ENCODE results near the gene AQP2.

Gene AQP2

DNA sequence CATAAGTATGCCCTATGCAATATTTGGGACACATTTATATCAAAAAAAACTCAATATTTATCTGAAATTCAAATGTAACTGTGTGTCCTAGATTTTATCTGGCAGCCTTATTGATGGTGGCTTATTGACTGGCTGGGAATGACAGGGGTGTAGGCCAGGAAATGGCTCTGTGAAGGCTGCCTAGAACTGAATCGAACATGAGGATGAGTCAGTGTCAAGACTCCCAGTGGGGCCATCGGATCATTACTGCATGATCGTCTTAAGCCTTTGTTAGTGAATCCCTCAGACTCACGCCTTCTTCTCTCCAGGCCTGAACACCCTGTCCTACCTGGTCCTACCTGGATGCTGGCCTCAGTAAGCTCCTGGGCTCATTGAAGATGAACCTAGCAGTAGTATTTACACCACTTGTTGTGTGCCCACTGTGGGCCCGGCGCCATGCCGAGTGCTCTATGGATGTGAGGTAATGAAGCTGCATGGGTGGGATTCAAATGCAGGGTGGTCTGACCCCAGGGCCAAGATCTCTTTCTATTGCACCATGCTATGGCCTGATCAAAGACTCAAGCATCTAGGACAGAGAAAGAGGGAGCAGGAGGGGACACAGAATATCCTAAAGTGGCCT, 25.8 kb upstream of the AQP2 start:
- Histone ChIP-seq H4K12ac (ENCODE audit: low read depth, low read length) (no peak overlapping the region), H3K27ac (ENCODE audit: low read depth, low read length) (no peak overlapping the region), H2BK5ac (ENCODE audit: low read depth, low read length, poor library complexity) (no peak overlapping the region), H3K14ac (ENCODE audit: low read length) (no peak overlapping the region), H3K36me3 (ENCODE audit: control insufficient read depth in 1 of 2, insufficient read depth in 2 of 2, low read length in 2 of 2) (no peaks in the 10 kb centered on the region), H3K4me1 (ENCODE audit: control insufficient read depth in 1 of 2, insufficient read depth in 2 of 2, low read length in 2 of 2) (no peaks in the 10 kb centered on the region), H3K4ac (ENCODE audit: low read depth, low read length) (no peak overlapping the region), H3K79me2 (ENCODE audit: control insufficient read depth, insufficient read depth, low read length, poor library complexity) (no peaks in the 10 kb centered on the region), H3K18ac (ENCODE audit: low read length) (no peak overlapping the region), H2BK12ac (ENCODE audit: low read length) (no peak overlapping the region), H3K4me2 (ENCODE audit: low read length) (no peak overlapping the region), H3K79me1 (ENCODE audit: low read length) (no peaks in the 10 kb centered on the region), H4K91ac (ENCODE audit: low read depth, low read length) (no peak overlapping the region), H3K27me3 (ENCODE audit: insufficient read depth, low read length) (no peaks in the 10 kb centered on the region), H2AK5ac (ENCODE audit: low read length) (no peak overlapping the region), H3K23ac (ENCODE audit: low read length) (no peak overlapping the region), H3K9ac (ENCODE audit: low read length) (no peak overlapping the region), H2AFZ (ENCODE audit: insufficient read depth, low read length, poor library complexity) (no peak overlapping the region), H3K9me3 (ENCODE audit: insufficient read depth, low read depth, low read length) (peaks cover 4% of the 10 kb centered on the region), H3K4me3 (ENCODE audit: low read depth, low read length) (no peak overlapping the region), H4K8ac (ENCODE audit: low read depth, low read length) (no peak overlapping the region), H2BK120ac (ENCODE audit: insufficient read depth, low read length, poor library complexity) (no peak overlapping the region)
- no peak for DNase-seq
- WGBS (ENCODE audit: extremely low coverage, insufficient coverage, insufficient read length) = no CpG with 5 or more reads among the region's 7 CpGs

DNA sequence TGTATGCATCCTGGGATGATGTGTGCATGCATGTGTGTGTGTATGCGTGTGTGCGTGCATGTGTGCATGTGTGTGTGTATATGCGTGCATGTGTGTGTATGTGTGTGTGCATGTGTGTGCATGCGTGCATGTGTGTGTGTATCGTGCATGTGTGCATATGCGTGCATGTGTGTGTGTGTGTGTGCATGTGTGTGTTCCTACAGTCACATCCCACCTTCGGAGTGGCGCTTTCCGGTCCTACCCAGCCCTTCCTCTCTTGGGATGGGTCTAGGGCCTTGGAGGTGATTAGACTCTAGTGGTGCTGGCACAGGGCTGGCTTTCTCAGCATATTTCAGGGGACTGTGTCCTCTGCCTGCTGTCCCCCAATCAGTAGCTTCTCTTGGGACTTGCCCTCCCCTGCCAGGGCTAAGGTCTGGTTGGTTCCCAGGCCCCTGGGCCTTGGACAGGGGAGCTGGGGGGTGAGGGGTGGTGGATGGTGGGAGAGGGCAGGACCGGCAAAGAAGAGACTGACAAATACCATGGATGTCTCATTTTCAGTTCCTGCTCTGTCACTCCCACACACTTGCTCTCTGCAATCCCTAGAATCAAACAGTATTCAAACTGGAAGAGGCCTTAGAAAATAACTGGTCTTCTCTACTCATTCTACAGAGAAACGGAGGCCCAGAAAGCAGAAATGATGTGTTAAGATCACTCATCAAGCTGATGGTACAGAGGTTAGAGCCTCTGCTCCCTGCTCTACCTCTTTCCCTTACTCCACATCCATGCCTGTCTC, 24.9 kb upstream of the AQP2 start:
- Histone ChIP-seq H3K18ac (ENCODE audit: low read length) (no peak overlapping the region), H3K79me1 (ENCODE audit: low read length) (no peaks in the 10 kb centered on the region), H3K9ac (ENCODE audit: low read length) (no peak overlapping the region), H4K8ac (ENCODE audit: low read depth, low read length) (no peak overlapping the region), H3K4me2 (ENCODE audit: low read length) (no peak overlapping the region), H3K23ac (ENCODE audit: low read length) (peak overlapping the region; percentile 2), H4K12ac (ENCODE audit: low read depth, low read length) (no peak overlapping the region), H3K4me1 (ENCODE audit: control insufficient read depth in 1 of 2, insufficient read depth in 2 of 2, low read length in 2 of 2) (no peaks in the 10 kb centered on the region), H3K27me3 (ENCODE audit: insufficient read depth, low read length) (no peaks in the 10 kb centered on the region), H2BK12ac (ENCODE audit: low read length) (no peak overlapping the region), H3K14ac (ENCODE audit: low read length) (no peak overlapping the region), H2BK5ac (ENCODE audit: low read depth, low read length, poor library complexity) (no peak overlapping the region), H3K4ac (ENCODE audit: low read depth, low read length) (no peak overlapping the region), H4K91ac (ENCODE audit: low read depth, low read length) (no peak overlapping the region), H3K4me3 (ENCODE audit: low read depth, low read length) (peak overlapping the region; percentile 15), H3K36me3 (ENCODE audit: control insufficient read depth in 1 of 2, insufficient read depth in 2 of 2, low read length in 2 of 2) (no peaks in the 10 kb centered on the region), H2AFZ (ENCODE audit: insufficient read depth, low read length, poor library complexity) (no peak overlapping the region), H2BK120ac (ENCODE audit: insufficient read depth, low read length, poor library complexity) (no peak overlapping the region), H3K9me3 (ENCODE audit: insufficient read depth, low read depth, low read length) (peaks cover 5% of the 10 kb centered on the region), H3K79me2 (ENCODE audit: control insufficient read depth, insufficient read depth, low read length, poor library complexity) (no peaks in the 10 kb centered on the region), H3K27ac (ENCODE audit: low read depth, low read length) (no peak overlapping the region), H2AK5ac (ENCODE audit: low read length) (no peak overlapping the region)
- no CpG with 5 or more reads among the region's 11 CpGs for WGBS (ENCODE audit: extremely low coverage, insufficient coverage, insufficient read length)
- no peak for DNase-seq

DNA sequence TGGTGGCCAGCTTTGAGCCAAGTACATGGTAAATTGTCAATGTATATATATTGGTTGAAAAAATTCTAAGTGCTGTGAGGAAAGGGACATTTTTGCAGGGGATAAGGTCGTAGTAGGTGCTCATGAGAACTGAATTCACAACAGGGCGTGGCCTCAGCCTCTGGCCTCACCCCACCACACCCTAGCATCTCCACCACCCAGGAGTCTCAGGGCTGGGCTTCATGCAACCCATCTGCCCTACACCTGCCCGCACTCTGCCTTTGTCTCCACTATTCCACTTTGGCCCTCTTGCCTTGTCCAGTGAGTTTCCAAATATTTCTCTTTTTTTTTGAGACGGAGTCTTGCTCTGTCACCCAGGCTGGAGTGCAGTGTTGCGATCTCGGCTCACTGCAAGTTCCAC, 22.1 kb upstream of the AQP2 start:
- Histone ChIP-seq H2BK120ac (ENCODE audit: insufficient read depth, low read length, poor library complexity) (no peak overlapping the region), H4K91ac (ENCODE audit: low read depth, low read length) (no peak overlapping the region), H2BK12ac (ENCODE audit: low read length) (no peak overlapping the region), H3K4me1 (ENCODE audit: control insufficient read depth in 1 of 2, insufficient read depth in 2 of 2, low read length in 2 of 2) (no peaks in the 10 kb centered on the region), H3K27ac (ENCODE audit: low read depth, low read length) (no peak overlapping the region), H4K8ac (ENCODE audit: low read depth, low read length) (no peak overlapping the region), H3K4me2 (ENCODE audit: low read length) (no peak overlapping the region), H3K9ac (ENCODE audit: low read length) (no peak overlapping the region), H2BK5ac (ENCODE audit: low read depth, low read length, poor library complexity) (no peak overlapping the region), H2AK5ac (ENCODE audit: low read length) (no peak overlapping the region), H3K79me1 (ENCODE audit: low read length) (no peaks in the 10 kb centered on the region), H3K27me3 (ENCODE audit: insufficient read depth, low read length) (no peaks in the 10 kb centered on the region), H3K4ac (ENCODE audit: low read depth, low read length) (no peak overlapping the region), H3K79me2 (ENCODE audit: control insufficient read depth, insufficient read depth, low read length, poor library complexity) (no peaks in the 10 kb centered on the region), H3K36me3 (ENCODE audit: control insufficient read depth in 1 of 2, insufficient read depth in 2 of 2, low read length in 2 of 2) (no peaks in the 10 kb centered on the region), H3K4me3 (ENCODE audit: low read depth, low read length) (no peak overlapping the region), H3K18ac (ENCODE audit: low read length) (no peak overlapping the region), H3K14ac (ENCODE audit: low read length) (no peak overlapping the region), H3K23ac (ENCODE audit: low read length) (no peak overlapping the region), H3K9me3 (ENCODE audit: insufficient read depth, low read depth, low read length) (peaks cover 5% of the 10 kb centered on the region), H2AFZ (ENCODE audit: insufficient read depth, low read length, poor library complexity) (no peak overlapping the region), H4K12ac (ENCODE audit: low read depth, low read length) (no peak overlapping the region)
- WGBS (ENCODE audit: extremely low coverage, insufficient coverage, insufficient read length) = no CpG with 5 or more reads among the region's 6 CpGs
- DNase-seq = no peak

DNA sequence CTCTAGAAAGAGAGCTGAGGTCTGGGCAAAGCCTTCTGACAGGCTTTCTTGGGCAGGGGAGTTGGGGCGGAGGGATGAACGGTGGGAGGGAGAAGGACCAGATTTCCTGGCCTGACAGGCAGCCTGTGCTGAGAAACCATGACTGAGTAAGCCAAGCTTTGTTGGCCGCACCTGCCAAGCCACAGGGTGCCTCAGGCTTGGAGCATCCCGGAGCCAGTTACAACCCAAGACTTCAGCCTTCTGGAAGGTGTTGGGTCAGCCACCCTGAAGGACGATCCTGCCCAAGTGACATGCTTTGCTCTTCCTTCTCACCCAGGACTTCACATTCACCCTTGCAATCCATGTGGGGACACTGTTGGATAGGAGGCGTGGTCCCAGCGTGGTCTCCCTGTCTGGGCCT, 21.0 kb upstream of the AQP2 start:
- no peak overlapping the region for H2BK120ac ChIP-seq (ENCODE audit: insufficient read depth, low read length, poor library complexity)
- no peak overlapping the region for H3K9ac ChIP-seq (ENCODE audit: low read length)
- H3K27me3 ChIP-seq (ENCODE audit: insufficient read depth, low read length) = no peaks in the 10 kb centered on the region
- DNase-seq = no peak
- H3K4me3 ChIP-seq (ENCODE audit: low read depth, low read length) = no peak overlapping the region
- no peak overlapping the region for H4K91ac ChIP-seq (ENCODE audit: low read depth, low read length)
- no peak overlapping the region for H2AFZ ChIP-seq (ENCODE audit: insufficient read depth, low read length, poor library complexity)
- H2AK5ac ChIP-seq (ENCODE audit: low read length) = no peak overlapping the region
- H2BK12ac ChIP-seq (ENCODE audit: low read length) = no peak overlapping the region
- H4K12ac ChIP-seq (ENCODE audit: low read depth, low read length) = no peak overlapping the region
- no peaks in the 10 kb centered on the region for H3K79me1 ChIP-seq (ENCODE audit: low read length)
- no peak overlapping the region for H2BK5ac ChIP-seq (ENCODE audit: low read depth, low read length, poor library complexity)
- no peak overlapping the region for H3K27ac ChIP-seq (ENCODE audit: low read depth, low read length)
- no peak overlapping the region for H4K8ac ChIP-seq (ENCODE audit: low read depth, low read length)
- H3K23ac ChIP-seq (ENCODE audit: low read length) = no peak overlapping the region
- H3K4me1 ChIP-seq (ENCODE audit: control insufficient read depth in 1 of 2, insufficient read depth in 2 of 2, low read length in 2 of 2) = no peaks in the 10 kb centered on the region
- WGBS (ENCODE audit: extremely low coverage, insufficient coverage, insufficient read length) = no CpG with 5 or more reads among the region's 7 CpGs
- H3K36me3 ChIP-seq (ENCODE audit: control insufficient read depth in 1 of 2, insufficient read depth in 2 of 2, low read length in 2 of 2) = no peaks in the 10 kb centered on the region
- H3K14ac ChIP-seq (ENCODE audit: low read length) = no peak overlapping the region
- no peak overlapping the region for H3K18ac ChIP-seq (ENCODE audit: low read length)
- H3K4me2 ChIP-seq (ENCODE audit: low read length) = no peak overlapping the region
- no peaks in the 10 kb centered on the region for H3K79me2 ChIP-seq (ENCODE audit: control insufficient read depth, insufficient read depth, low read length, poor library complexity)
- H3K9me3 ChIP-seq (ENCODE audit: insufficient read depth, low read depth, low read length) = peaks cover 5% of the 10 kb centered on the region
- no peak overlapping the region for H3K4ac ChIP-seq (ENCODE audit: low read depth, low read length)

Measured in trophoblast cell (in vitro differentiated cells and primary cell).